ENCODE measurements around the gene ACOT6. TPM values are rescaled to one million over a fixed set of nuclear protein-coding genes. Genes with fewer than 3 reads are reported as not detected.

ACOT6 gene
- polyA plus RNA-seq, 2 of the 4 experiments (the other 2 are of a cell fraction), result not detected

GRCh38 chr14:73606271-73606670 lies 6.0 kb upstream of the ACOT6 start:
- no peak for FAIRE-seq
- Histone ChIP-seq H3K9me3 (no peaks in the 10 kb centered on the region), H3K4me2 (no peak overlapping the region), H3K4me3 (no peak overlapping the region), H3K27ac (no peak overlapping the region), H3K4me1 (no peaks in the 10 kb centered on the region)
- WGBS (ENCODE audit: missing lambda C conversion rate), result 80% methylated on average over 3 of the region's 3 CpGs
- ChIA-PET POLR2A (no interaction called here), CTCF (interaction anchor here (0.8 to 1.2 kb wide), 4 partner anchors 19 to 242 kb away, joined by 3 to 4 read pairs (median 3); no protein-coding TSS in a partner anchor)
- no peak for ATAC-seq
- no peak for TF ChIP-seq RARB (CRISPR knock-in tag; IDR thresholded peaks at IDR 0.05)
- no peak for TF ChIP-seq USF2 (IDR thresholded peaks at IDR 0.05)
- no peak for TF ChIP-seq FOSL2 (IDR thresholded peaks at IDR 0.05)
- TF ChIP-seq FOSL2 (CRISPR knock-in tag; IDR thresholded peaks at IDR 0.05), result no peak
- no peak for TF ChIP-seq JUN (IDR thresholded peaks at IDR 0.05)
- TF ChIP-seq TP53 (CRISPR knock-in tag; IDR thresholded peaks at IDR 0.05), result no peak
- no peak for TF ChIP-seq NPAS2 (CRISPR knock-in tag; IDR thresholded peaks at IDR 0.05; ENCODE audit: borderline replicate concordance)
- TF ChIP-seq, protein P1, sequence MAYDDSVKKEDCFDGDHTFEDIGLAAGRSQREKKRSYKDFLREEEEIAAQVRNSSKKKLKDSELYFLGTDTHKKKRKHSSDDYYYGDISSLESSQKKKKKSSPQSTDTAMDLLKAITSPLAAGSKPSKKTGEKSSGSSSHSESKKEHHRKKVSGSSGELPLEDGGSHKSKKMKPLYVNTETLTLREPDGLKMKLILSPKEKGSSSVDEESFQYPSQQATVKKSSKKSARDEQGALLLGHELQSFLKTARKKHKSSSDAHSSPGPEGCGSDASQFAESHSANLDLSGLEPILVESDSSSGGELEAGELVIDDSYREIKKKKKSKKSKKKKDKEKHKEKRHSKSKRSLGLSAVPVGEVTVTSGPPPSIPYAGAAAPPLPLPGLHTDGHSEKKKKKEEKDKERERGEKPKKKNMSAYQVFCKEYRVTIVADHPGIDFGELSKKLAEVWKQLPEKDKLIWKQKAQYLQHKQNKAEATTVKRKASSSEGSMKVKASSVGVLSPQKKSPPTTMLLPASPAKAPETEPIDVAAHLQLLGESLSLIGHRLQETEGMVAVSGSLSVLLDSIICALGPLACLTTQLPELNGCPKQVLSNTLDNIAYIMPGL (CRISPR knock-in tag; IDR thresholded peaks at IDR 0.05; ENCODE audit: borderline replicate concordance), result no peak
- TF ChIP-seq FOSB (CRISPR knock-in tag; IDR thresholded peaks at IDR 0.05), result no peak
- TF ChIP-seq ZC3H11A (IDR thresholded peaks at IDR 0.05), result no peak
- no peak for TF ChIP-seq ZNF302 (CRISPR knock-in tag; IDR thresholded peaks at IDR 0.05)
- no peak for DNase-seq (ENCODE audit: low read depth in 1 of 2, low spot score in 1 of 2)

DNA sequence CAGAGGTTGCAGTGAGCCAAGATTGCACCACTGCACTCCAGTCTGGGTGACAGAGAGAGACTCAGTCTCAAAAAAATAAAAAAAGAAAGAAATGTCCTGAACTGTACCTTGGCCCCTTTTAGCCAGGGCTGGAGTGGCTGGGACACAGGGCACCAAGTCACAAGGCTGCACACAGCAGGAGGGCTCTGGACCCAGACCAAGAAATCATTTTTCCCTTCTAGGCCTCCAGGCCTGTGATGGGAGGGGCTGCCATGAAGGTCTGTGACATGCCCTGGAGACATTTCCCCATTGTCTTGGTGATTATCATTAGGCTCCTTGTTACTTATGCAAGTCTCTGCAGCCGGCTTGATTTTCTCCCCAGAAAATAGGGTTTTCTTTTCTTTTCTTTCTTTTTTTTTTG lies 5.1 kb upstream of the ACOT6 start:
- no peaks in the 10 kb centered on the region for H3K9me3 ChIP-seq
- POLR2A ChIA-PET, result no interaction called here
- no peaks in the 10 kb centered on the region; the same call in 2 of the 3 replicates for H3K4me1 ChIP-seq
- WGBS (ENCODE audit: missing lambda C conversion rate), result 97% methylated on average over 1 of the region's 1 CpG
- no peak for ATAC-seq
- DNase-seq (ENCODE audit: low read depth in 1 of 2, low spot score in 1 of 2), result no peak
- TF ChIP-seq CEBPB (IDR thresholded peaks at IDR 0.05), result no peak
- TF ChIP-seq ZFP36 (IDR thresholded peaks at IDR 0.05; ENCODE audit: borderline replicate concordance, partially characterized antibody), result peak; percentile 22
- no peak for TF ChIP-seq E2F6 (IDR thresholded peaks at IDR 0.05; ENCODE audit: borderline replicate concordance, low read depth)
- H3K27ac ChIP-seq, result no peak overlapping the region
- FAIRE-seq, result no peak
- H3K4me3 ChIP-seq, result no peak overlapping the region
- CTCF ChIA-PET, result interaction anchor here (1.2 kb wide), 1 partner anchor 26 kb away, joined by 4 read pairs; no protein-coding TSS in a partner anchor
- H3K4me2 ChIP-seq, result no peak overlapping the region

DNA sequence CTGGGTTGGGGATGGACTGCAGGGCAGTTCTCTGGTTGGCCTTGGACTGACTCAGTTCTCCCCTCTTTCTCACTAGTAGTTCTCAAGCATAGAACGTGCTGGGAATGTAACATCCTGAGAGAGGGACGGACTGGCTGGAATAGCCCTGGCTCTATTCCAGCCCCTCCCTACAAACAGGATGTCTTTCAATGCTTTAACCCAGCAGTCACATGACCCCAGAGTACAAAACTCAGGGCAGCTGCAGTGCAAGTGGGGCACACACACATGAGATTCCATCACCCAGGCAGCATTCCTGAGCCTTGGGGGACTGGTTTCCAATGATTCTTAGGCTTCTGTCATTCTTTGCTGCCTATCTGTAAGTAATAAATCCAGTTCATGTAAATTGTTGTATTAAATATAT lies 1.6 kb upstream of the ACOT6 start:
- WGBS (ENCODE audit: missing lambda C conversion rate), result 30% methylated on average over 2 of the region's 2 CpGs
- H3K4me3 ChIP-seq, result no peak overlapping the region
- ChIA-PET CTCF (interaction anchor here (1.0 kb wide), 1 partner anchor 41 kb away, joined by 4 read pairs; no protein-coding TSS in a partner anchor), POLR2A (interaction anchor here (0.6 kb wide), 1 partner anchor 72 kb away, joined by 4 read pairs; no protein-coding TSS in a partner anchor)
- DNase-seq (ENCODE audit: low read depth in 1 of 2, low spot score in 1 of 2) (no peak), ATAC-seq (no peak), FAIRE-seq (no peak)
- no peak overlapping the region for H3K27ac ChIP-seq
- peaks cover 3% of the 10 kb centered on the region; the same call in 1 of the 3 replicates for H3K4me1 ChIP-seq
- H3K9me3 ChIP-seq, result no peaks in the 10 kb centered on the region
- H3K4me2 ChIP-seq, result no peak overlapping the region
- TF ChIP-seq POLR2AphosphoS2 (conservative IDR thresholded peaks at IDR 0.05; ENCODE audit: low read length), result no peak
- TF ChIP-seq PHF8 (IDR thresholded peaks at IDR 0.05; ENCODE audit: borderline replicate concordance, low read depth), result no peak
- no peak for TF ChIP-seq CBX2 (IDR thresholded peaks at IDR 0.05; ENCODE audit: borderline replicate concordance, low read depth)
- TF ChIP-seq KDM1A (IDR thresholded peaks at IDR 0.05; ENCODE audit: low read depth), result no peak
- TF ChIP-seq RARB (CRISPR knock-in tag; IDR thresholded peaks at IDR 0.05), result no peak
- no peak for TF ChIP-seq HOXB13 (CRISPR knock-in tag; IDR thresholded peaks at IDR 0.05; ENCODE audit: low read depth)
- TF ChIP-seq CBX8 (IDR thresholded peaks at IDR 0.05), result no peak
- TF ChIP-seq, protein P2, sequence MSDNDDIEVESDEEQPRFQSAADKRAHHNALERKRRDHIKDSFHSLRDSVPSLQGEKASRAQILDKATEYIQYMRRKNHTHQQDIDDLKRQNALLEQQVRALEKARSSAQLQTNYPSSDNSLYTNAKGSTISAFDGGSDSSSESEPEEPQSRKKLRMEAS (IDR thresholded peaks at IDR 0.05), result no peak
- TF ChIP-seq RNF2 (IDR thresholded peaks at IDR 0.05; ENCODE audit: borderline replicate concordance, low read depth), result no peak
- TF ChIP-seq, protein P3, sequence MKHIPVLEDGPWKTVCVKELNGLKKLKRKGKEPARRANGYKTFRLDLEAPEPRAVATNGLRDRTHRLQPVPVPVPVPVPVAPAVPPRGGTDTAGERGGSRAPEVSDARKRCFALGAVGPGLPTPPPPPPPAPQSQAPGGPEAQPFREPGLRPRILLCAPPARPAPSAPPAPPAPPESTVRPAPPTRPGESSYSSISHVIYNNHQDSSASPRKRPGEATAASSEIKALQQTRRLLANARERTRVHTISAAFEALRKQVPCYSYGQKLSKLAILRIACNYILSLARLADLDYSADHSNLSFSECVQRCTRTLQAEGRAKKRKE (CRISPR knock-in tag; IDR thresholded peaks at IDR 0.05; ENCODE audit: low read depth), result no peak
- TF ChIP-seq, protein P1 (CRISPR knock-in tag; IDR thresholded peaks at IDR 0.05; ENCODE audit: borderline replicate concordance), result no peak
- no peak for TF ChIP-seq MAFK (IDR thresholded peaks at IDR 0.05; ENCODE audit: partially characterized antibody)
- TF ChIP-seq HOXA7 (CRISPR knock-in tag; IDR thresholded peaks at IDR 0.05), result no peak
- TF ChIP-seq RAD21 (conservative IDR thresholded peaks at IDR 0.05 in 1 of 2, IDR thresholded peaks at IDR 0.05 in 1 of 2), result no peak

Data from A549 (cell line).